GM18499 (cell line): ENCODE data around the gene KIF22.

Source experiments
- ATAC-seq: cut with Tn5 transposase; IDR thresholded peaks from one replicate; pipeline ENCODE4 v1.9.1; 2021; ENCODE audit warnings: moderate number of reproducible peaks; ENCODE audit not compliant: insufficient read depth, unreplicated experiment

The KIF22 gene

DNA sequence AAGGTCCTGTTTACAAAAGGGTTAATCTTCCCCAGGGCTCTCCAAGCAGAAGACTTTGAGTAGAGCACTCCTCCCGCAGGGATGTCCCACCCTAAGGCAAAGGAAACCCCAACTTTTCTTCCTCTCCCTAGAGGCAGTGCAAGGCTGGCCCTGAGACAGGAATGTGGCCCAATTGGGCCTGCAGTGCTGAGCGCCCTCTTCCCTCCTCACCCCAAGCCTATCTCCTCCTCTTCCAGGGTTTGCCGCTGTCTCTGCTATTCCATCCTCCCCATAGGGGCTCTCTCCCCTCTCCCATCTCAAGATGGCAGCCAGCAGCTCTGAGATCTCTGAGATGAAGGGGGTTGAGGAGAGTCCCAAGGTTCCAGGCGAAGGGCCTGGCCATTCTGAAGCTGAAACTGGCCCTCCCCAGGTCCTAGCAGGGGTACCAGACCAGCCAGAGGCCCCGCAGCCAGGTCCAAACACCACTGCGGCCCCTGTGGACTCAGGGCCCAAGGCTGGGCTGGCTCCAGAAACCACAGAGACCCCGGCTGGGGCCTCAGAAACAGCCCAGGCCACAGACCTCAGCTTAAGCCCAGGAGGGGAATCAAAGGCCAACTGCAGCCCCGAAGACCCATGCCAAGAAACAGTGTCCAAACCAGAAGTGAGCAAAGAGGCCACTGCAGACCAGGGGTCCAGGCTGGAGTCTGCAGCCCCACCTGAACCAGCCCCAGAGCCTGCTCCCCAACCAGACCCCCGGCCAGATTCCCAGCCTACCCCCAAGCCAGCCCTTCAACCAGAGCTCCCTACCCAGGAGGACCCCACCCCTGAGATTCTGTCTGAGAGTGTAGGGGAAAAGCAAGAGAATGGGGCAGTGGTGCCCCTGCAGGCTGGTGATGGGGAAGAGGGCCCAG is 22.4 kb downstream of the KIF22 start:
- ATAC-seq: no peak

DNA sequence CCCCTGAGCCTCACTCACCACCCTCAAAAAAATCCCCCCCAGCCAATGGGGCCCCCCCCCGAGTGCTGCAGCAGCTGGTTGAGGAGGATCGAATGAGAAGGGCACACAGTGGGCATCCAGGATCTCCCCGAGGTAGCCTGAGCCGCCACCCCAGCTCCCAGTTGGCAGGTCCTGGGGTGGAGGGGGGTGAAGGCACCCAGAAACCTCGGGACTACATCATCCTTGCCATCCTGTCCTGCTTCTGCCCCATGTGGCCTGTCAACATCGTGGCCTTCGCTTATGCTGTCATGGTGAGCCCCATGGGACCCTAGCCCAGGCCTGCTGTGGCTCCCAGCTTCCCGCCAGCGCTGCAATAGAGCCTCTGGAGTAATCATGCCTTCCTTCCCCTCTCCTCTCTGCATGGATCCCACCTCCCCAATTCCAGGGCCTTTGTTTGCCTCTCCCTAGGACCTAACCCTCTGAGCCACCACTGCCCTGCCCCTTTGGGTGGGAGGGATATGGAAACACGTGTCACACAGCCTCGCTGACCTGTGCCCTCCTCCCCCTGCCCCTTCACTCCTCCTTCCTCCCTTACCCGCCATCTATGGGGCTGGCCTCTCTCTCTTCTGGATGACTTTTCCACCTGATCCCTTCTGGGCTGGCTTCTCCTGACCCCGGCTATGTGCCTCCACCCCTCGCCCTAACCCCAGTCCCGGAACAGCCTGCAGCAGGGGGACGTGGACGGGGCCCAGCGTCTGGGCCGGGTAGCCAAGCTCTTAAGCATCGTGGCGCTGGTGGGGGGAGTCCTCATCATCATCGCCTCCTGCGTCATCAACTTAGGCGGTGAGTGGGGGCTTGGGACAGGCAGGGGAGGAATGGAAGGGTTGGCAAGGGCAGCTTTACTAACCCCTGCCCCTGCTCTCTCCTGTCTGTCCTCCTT is 23.4 kb downstream of the KIF22 start:
- no peak for ATAC-seq

DNA sequence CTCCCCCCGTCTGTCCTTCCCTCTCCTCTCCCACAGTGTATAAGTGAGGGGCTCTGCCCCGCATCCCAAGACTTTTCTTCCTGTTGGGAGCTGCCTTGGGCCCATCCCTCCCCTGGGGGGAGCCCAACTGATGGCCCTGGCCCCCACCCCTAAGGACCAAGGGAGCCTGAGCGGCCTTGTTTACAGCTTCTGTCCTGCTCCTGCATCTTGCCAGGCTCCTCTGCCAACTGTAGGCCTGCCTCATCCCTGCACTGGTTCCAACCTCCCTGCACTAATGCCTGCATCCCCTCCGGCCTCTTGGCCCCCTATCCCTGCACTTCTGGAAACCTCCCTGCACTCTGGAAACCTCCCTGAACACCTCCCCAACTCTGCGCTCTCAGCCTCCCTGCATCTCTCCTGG is 24.0 kb downstream of the KIF22 start:
- ATAC-seq: no peak

DNA sequence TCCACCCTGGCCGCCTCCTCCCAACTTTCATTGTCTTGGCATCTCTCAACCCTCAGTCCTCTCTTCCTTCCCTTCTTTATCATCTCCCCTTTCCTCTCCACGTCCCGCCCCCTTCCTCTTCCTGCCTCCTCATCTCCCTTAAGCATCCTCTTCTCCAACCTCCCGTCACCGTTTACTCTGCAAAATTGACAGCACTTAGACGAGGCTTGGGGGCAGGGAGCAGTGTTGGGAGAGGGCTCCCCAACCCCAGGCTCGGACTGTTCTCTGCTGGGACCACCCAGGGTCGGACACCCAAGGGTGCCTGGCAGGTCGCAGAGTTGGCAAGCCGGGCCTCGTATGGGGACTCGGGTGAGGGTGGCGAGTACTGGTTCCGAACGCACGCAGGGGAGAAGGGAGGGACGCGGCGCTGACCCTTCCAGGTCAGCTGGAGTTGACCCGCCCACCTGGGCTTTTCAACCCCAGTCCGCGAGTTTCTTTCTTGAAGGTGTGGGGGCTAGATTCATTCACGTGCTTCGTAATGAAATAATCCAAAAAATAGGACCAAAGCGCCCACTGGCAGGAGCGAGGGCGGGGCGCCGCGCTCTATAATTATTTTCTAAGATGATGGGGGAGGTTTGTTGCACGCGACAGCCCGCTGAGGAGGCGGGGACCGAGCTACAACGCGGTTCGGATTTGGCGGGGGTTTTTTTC is 24.6 kb downstream of the KIF22 start:
- ATAC-seq: no peak

DNA sequence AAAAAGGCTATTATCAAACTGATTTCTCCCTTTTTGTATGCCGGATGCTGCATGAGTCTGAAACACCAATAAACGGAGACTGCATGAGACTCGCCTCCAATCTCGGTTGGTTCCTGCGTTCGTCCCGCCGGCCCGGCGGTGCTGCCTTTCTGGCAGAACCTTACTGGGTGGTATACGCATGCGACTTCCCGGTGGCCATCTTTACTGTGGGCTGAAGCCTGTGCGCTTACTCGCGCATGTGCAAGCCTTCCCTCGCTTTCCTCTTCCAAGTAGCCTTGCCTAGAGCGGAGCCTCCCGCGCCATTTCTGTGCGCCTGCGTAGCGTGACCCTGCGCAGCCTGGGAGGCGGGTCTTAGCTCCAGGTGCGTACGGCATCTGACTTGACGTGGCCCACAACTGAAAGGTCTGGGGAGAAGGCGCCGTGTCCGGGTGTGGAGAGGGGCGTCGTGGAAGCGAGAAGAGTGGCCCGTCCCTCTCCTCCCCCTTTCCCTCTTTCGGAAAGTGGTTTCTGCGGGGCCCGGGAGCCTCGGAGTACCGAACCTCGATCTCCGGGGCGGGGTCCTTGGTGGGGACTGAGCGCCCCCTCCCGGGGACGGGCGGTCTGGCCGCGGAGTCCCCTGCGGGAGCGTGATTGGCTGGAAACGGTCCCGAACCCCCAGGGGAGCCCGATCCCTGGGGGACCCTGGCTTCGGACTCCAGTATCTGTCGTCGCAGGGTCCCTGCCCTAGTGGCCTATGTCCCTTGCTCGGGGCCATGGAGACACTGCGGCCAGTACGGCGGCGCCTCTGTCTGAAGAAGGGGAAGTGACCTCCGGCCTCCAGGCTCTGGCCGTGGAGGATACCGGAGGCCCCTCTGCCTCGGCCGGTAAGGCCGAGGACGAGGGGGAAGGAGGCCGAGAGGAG is 25.5 kb downstream of the KIF22 start, which contains the start of gene PAGR1:
TSS of gene PAGR1 (plus strand) at position 360 of the 901 bp plus-strand sequence. CDS start at position 734, 374 bp downstream.
- ATAC-seq: peak; percentile 45

DNA sequence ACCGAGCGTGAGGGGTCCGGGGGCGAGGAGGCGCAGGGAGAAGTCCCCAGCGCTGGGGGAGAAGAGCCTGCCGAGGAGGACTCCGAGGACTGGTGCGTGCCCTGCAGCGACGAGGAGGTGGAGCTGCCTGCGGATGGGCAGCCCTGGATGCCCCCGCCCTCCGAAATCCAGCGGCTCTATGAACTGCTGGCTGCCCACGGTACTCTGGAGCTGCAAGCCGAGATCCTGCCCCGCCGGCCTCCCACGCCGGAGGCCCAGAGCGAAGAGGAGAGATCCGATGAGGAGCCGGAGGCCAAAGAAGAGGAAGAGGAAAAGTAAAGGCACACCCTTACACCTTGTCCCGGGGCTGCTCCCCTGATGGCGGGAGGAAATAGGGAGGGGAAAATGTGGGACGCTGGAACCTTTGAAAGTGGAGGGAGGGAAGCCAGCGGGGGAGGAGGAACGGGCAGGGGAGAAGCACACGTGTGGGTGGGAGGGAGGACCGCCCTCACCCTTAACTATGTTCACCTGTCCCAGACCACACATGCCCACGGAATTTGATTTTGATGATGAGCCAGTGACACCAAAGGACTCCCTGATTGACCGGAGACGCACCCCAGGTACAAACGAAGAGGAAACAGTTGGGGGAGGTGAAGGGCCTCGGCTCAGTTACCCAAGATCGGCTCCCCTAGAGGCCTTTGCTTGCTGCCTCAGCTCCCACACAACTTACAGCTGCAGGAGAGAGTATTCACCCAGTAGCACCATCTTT is 26.3 kb downstream of the KIF22 start:
- ATAC-seq: no peak

DNA sequence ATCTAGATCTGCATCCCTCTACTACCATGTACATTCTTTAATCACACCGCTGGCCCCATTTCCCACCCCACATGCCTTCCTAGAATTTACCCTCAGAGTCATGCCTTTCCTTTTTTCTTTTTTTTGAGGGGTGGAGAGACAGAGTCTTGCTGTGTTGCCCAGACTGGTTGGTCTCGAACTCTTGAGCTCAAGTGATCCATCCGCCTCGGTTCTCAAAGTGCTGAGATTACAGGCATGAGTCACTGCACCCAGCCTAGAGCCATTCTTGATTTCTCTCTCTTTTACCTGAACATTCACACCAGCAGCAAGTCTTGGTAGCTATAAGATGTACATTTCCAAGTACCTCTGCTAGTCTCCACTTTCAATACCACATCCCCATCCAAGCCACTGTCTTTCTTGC is 27.5 kb downstream of the KIF22 start:
- ATAC-seq: no peak

DNA sequence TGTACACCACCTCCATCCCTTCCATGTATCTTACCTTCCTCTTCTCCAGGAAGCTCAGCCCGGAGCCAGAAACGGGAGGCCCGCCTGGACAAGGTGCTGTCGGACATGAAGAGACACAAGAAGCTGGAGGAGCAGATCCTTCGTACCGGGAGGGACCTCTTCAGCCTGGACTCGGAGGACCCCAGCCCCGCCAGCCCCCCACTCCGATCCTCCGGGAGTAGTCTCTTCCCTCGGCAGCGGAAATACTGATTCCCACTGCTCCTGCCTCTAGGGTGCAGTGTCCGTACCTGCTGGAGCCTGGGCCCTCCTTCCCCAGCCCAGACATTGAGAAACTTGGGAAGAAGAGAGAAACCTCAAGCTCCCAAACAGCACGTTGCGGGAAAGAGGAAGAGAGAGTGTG is 29.0 kb downstream of the KIF22 start:
- no peak for ATAC-seq

DNA sequence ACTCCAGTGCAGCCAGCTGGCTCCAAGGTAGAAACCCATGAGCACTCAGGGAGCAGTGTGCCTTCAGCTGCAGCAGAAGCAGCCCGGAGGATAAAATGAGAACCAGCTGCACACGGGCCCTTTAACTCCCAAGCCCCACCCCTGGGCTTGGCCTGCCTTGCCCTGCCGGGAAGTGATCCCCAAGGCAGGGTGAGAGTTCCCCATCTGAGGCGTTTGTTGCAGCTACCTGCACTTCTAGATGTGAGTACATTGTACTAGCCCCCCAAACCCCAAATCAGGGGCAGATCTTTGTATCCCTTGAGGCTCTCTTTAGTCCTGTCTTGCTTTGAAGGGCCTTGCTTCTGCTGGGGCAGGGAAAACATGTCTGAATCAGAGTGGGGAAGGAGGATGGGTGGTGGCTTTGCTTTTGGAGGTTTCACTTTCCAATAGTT is 29.7 kb downstream of the KIF22 start, which contains the start of gene MVP:
TSS of gene MVP (plus strand) at position 192 of the 431 bp plus-strand sequence. CDS start 10,088 bp downstream, outside the sequence.
- no peak for ATAC-seq

DNA sequence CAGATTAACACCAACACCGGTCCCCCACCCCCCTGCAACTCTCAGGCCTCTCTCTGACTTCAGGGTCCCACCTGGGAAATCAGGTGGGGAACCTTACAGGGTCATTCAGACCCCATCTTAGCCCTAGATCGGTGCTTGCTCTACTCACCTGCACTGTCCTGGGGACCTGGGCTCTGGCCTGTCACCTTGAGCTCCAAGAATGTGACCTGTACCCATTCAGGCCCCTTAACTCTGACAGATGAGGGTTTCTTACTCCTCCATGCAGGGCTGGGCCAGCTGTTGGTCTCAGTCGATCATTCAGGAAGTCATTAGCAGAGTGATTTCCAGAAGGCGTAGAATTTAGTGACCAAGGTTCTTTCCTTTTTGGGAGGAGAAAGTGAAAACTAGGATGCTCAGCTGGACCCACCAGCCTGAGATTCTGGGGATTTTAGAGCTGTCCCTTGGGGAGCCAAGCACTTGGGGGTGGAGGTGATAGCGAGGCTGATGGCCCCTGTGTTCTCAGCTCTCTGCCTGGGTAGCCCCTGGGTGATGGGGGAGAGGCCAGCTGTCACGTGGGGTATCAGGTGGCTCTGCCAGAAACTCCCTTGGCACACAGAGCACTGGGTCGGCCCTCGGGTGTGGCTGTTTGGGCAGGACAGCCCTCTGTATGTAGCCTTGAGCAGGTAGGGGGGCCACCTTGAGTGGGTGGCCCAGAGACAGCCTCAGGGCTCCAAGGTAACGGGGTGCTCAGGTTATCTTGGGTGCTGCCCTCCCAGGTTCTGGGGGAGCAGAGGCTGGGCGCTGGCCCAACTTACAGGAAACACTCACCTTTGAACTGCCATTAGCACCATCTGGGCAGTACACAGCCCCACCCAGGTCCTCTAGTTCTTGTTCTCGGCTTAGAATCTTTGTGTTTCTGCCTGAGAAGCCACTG is 30.4 kb downstream of the KIF22 start:
- no peak for ATAC-seq

DNA sequence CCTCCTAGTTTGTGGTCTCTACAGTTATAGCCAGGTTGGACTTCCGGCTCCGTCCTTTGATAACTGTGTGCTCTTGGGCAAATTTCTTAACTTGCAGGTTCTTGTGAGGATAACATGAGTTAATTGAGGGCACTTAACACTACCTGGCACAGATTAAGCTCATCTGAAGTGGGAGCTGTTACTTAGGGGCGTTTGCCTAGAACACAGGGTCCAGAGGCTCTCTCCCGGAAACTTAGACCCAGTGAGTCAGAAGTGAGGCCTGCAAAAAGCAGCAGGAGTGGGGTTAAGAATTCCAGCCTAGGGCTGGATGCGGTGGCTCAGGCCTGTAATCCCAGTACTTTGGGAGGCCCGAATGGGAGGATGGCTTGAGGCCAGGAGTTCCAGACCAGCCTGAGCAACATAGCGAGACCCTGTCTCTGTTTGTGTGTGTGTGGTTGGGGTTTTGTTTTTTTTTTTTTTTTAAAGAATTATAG is 31.1 kb downstream of the KIF22 start:
- no peak for ATAC-seq

DNA sequence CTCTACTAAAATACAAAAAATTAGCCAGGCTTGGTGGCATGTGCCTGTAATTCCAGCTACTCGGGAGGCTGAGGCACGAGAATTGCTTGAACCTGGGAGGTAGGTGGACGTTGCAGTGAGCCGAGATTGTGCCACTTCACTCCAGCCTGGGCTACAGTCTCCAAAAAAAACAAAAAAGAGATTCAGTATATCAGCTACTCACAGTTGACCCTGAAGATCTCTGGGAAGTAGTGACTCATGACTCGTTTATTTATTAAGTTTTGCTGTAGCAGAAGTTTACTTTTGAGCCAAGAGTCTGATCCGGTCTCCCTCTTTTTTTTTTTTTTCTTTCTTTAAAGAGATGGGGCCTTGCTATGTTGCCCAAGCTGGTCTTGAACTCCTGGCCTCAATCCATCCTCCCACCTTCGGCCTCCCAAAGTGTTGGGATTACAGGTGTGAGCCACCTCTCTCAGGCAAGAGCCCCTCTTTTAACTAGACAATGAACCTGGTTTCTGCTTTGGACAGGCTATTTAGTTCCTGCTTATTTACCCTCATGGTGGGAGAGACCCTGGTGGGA is 34.1 kb downstream of the KIF22 start:
- no peak for ATAC-seq

DNA sequence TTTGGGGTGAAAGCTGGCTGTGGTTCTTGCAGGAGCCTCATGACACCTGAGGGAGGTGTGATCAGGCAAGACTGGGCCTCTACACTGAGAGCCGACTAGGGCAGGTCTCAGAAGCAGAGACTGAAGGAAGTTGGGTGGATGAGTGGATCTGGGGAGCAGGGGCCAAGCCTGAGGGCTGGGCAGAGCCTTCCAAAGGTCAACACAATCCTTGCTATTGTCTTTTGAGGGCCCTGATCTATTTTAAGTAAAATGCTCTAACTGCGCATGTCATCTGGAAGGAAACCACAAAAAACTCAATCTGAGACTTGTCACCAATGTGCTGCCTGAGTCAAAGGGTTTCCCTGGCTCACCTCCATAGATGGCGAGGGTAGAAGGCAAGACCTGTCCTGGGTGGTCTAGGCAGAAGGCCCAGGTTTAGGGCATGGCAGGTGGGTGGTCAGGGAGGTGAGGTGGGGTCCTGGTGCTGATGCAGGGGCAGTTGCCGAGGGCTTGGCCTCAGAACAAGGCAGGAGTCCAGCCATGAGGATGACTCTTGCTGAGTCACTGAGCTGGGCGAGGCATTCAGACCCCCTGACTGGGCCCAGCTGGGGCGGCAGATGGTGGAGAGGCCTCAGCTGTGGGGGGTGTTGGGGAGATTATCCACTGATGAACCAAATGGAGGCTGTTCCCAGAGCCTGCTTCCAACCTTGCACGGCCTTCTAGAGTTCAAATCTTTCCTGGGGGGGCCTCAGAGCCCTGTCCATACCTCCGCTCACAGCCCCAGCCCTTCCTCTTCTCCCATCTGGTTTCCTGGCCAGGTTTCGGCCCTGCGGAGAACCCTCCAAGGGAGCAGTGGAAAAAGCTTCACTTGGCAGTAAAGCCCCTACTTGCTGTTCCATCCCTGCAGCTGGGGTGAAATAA is 34.8 kb downstream of the KIF22 start:
- ATAC-seq: no peak

DNA sequence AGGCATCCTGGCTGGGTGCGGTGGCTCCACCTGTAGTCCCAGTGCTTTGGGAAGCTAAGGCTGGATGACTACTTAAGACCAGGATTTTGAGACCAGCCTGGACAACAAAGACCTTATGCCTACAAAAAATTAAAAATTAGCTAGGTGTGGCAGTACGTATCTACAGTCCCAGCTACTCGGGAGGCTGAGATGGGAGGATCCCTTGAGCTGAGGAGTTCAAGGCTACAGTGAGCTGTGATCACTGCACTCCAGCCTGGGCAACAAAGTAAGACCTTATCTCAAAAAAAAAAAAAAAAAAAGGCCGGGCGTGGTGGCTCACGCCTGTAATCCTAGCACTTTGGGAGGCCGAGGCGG is 35.8 kb downstream of the KIF22 start:
- ATAC-seq: no peak

DNA sequence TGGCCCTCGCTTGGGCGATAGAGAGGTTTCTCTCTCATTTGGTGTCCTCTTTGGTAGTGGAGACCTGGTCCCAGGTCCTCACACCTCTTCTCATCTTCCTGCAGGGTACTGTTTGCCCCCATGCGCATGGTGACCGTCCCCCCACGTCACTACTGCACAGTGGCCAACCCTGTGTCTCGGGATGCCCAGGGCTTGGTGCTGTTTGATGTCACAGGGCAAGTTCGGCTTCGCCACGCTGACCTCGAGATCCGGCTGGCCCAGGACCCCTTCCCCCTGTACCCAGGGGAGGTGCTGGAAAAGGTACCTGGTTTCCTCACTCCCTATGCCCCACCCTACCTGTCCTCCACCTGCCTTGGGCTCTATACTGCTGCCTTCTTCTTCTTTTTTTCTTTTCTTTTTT is 40.2 kb downstream of the KIF22 start:
- no peak for ATAC-seq

DNA sequence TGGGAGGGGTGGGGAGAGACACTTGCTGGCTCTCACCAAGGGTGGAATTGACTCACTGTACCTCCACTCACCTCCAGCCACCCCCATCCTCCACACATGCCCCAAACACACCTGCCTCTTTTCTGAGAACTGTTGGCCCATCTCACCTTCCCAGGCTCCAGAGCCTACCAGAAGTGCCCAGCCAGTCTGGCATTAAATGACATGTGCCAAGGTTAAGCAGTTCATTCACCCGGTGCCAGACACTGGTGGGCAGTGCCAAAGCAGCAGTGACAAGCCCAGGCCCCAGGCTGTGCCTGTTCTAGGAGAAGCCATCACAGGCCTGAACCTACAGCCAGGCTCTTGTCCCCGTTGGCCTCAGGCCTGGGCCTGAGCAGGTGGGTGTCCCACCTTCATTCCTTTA is 40.9 kb downstream of the KIF22 start:
- no peak for ATAC-seq
